Neural cell (in vitro differentiated cells): ENCODE results near the gene LYSMD1. TPM values are rescaled to one million over a fixed set of nuclear protein-coding genes. Genes with fewer than 3 reads are reported as not detected.

Source experiments
- H2AFZ ChIP-seq: fragments of 200-600, 300-800 bp; sonication (generic), shearing (Covaris generic); 2 replicates; pipeline ENCODE4 v1.6.0; 2014; ENCODE audit warnings: low read depth, mild to moderate bottlenecking, antibody characterized with exemption, low read length, moderate library complexity
- H3F3A ChIP-seq: fragments of 200-600 bp; shearing (Covaris generic); 2 replicates; pipeline ENCODE4 v1.6.1; 2016; ENCODE audit warnings: mild to moderate bottlenecking, moderate library complexity, mixed read lengths, antibody characterized with exemption, low read length; ENCODE audit not compliant: insufficient read depth, poor library complexity, severe bottlenecking
- H3K27ac ChIP-seq: fragments of 200-600, 300-800 bp; sonication (generic), shearing (Covaris generic); 2 replicates; pipeline ENCODE4 v1.5.1; 2014; ENCODE audit warnings: mild to moderate bottlenecking, low read length, moderate library complexity
- H3K27me3 ChIP-seq: fragments of 300-800, 200-600 bp; sonication (generic), shearing (Covaris generic); 2 replicates; pipeline ENCODE4 v1.6.0; 2014; ENCODE audit warnings: mild to moderate bottlenecking, low read depth, low read length, moderate library complexity; ENCODE audit not compliant: insufficient read depth
- H3K36me3 ChIP-seq: fragments of 300-800, 200-600 bp; sonication (generic), shearing (Covaris generic); 2 replicates; pipeline ENCODE4 v1.5.1; 2014; ENCODE audit warnings: mild to moderate bottlenecking, antibody characterized with exemption, low read length, moderate library complexity; ENCODE audit not compliant: insufficient read depth
- H3K4me2 ChIP-seq: fragments of 300-800, 200-600 bp; sonication (generic), shearing (Covaris generic); 2 replicates; pipeline ENCODE4 v1.6.0; 2014; ENCODE audit warnings: mild to moderate bottlenecking, low read length
- H3K4me3 ChIP-seq: fragments of 300-800, 200-600 bp; sonication (generic), shearing (Covaris generic); 2 replicates; pipeline ENCODE4 v1.5.1; 2014; ENCODE audit warnings: mild to moderate bottlenecking, low read length, moderate library complexity
- H3K79me2 ChIP-seq: fragments of 200-600 bp; shearing (Covaris generic); replicated peaks from 2 replicates; pipeline ENCODE4 v1.6.0; 2014; ENCODE audit warnings: mild to moderate bottlenecking, low read length, moderate library complexity; ENCODE audit not compliant: insufficient read depth
- H3K9ac ChIP-seq: fragments of 300-800, 200-600 bp; sonication (generic), shearing (Covaris generic); 2 replicates; pipeline ENCODE4 v1.6.1; 2016; ENCODE audit warnings: mild to moderate bottlenecking, low read length, mixed read lengths
- H3K9me2 ChIP-seq: fragments of 200-600 bp; shearing (Covaris generic); 2 replicates; pipeline ENCODE4 v1.6.1; 2016; ENCODE audit warnings: mild to moderate bottlenecking, low read length, mixed read lengths; ENCODE audit not compliant: insufficient read depth
- H3K9me3 ChIP-seq: fragments of 200-600, 300-800 bp; sonication (generic), shearing (Covaris generic); 2 replicates; pipeline ENCODE4 v1.6.1; 2016; ENCODE audit warnings: mild to moderate bottlenecking, mixed run types, low read length, moderate library complexity, mixed read lengths
- H4K20me1 ChIP-seq: fragments of 200-600 bp; shearing (Covaris generic); 2 replicates; pipeline ENCODE4 v1.6.1; 2016; ENCODE audit warnings: mild to moderate bottlenecking, mixed run types; ENCODE audit not compliant: insufficient read depth
- EP300 ChIP-seq: fragments of 450-650 bp; conservative IDR thresholded peaks from 2 replicates; pipeline ENCODE4 v1.6.1; 2014; ENCODE audit warnings: antibody characterized with exemption, mild to moderate bottlenecking, moderate library complexity; ENCODE audit not compliant: poor library complexity, severe bottlenecking
- EZH2 ChIP-seq: fragments of 200-600, 300-800 bp; shearing (Covaris generic), sonication (generic); IDR thresholded peaks from 2 replicates; pipeline ENCODE4 v1.6.1; 2014; ENCODE audit warnings: antibody characterized with exemption, low read length, borderline replicate concordance, mild to moderate bottlenecking; ENCODE audit not compliant: insufficient read depth, poor library complexity, severe bottlenecking
- MXI1 ChIP-seq: fragments of 450-650 bp; conservative IDR thresholded peaks from 2 replicates; pipeline ENCODE4 v1.6.1; 2014; ENCODE audit warnings: antibody characterized with exemption, mild to moderate bottlenecking; ENCODE audit not compliant: poor library complexity, severe bottlenecking
- POLR2AphosphoS5 ChIP-seq: IDR thresholded peaks from 2 replicates; pipeline ENCODE4 v1.6.1; 2012
- RAD21 ChIP-seq: fragments of 450-650 bp; conservative IDR thresholded peaks from 2 replicates; pipeline ENCODE4 v1.6.1; 2014; ENCODE audit warnings: antibody characterized with exemption, mild to moderate bottlenecking, moderate library complexity
- SMC3 ChIP-seq: fragments of 450-650 bp; conservative IDR thresholded peaks from 2 replicates; pipeline ENCODE4 v1.6.1; 2014; ENCODE audit warnings: antibody characterized with exemption, mild to moderate bottlenecking, moderate library complexity; ENCODE audit not compliant: poor library complexity
- TAF1 ChIP-seq: IDR thresholded peaks from 2 replicates; pipeline ENCODE4 v1.6.1; 2012; ENCODE audit warnings: low read depth
- polyA plus RNA-seq: library from polyadenylated mRNA; depleted of rRNA; stranded (reverse); fragments of >200 nt; gene quantifications from 2 replicates; pipeline ENCODE4 v1.2.3, GENCODE V29; 2014
- TF ChIP-seq, protein P1 (sequence below): fragments of 450-650 bp; IDR thresholded peaks from 2 replicates; pipeline ENCODE4 v1.5.1; 2014; ENCODE audit warnings: antibody characterized with exemption, mild to moderate bottlenecking, moderate library complexity; ENCODE audit not compliant: poor library complexity, severe bottlenecking
- TF ChIP-seq, protein P2 (sequence below): IDR thresholded peaks from 2 replicates; pipeline ENCODE4 v1.6.1; 2012; ENCODE audit warnings: borderline replicate concordance

LYSMD1 gene
- polyA plus RNA-seq, 1 donor from 2014 or later = 16.0 TPM

DNA sequence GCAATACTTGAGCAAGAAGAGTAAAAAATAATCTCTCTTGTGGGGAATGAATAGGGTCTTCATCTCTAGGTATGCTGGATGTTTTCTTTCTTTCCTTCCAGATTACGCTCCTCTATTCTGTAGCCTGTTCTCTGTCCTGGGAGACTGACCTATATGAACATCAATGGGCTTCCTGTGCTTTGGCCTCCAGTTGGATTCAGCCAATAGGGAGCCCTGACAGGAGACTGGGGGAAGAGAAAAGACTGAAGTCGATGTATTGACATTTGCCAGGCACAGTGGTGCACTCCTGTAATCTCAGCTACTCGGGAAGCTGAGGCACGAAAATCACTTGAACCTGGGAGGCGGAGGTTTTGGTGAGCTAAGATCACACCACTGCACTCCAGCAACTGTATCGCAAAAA lies 36.9 kb downstream of the LYSMD1 start:
- no peaks in the 10 kb centered on the region for H3K27me3 ChIP-seq
- no peak overlapping the region for H3K27ac ChIP-seq
- H2AFZ ChIP-seq = no peak overlapping the region
- no peaks in the 10 kb centered on the region for H3K9me2 ChIP-seq
- H3K79me2 ChIP-seq = no peaks in the 10 kb centered on the region
- no peaks in the 10 kb centered on the region for H3K9me3 ChIP-seq
- no peak overlapping the region for H3K9ac ChIP-seq
- TF ChIP-seq, protein P1, sequence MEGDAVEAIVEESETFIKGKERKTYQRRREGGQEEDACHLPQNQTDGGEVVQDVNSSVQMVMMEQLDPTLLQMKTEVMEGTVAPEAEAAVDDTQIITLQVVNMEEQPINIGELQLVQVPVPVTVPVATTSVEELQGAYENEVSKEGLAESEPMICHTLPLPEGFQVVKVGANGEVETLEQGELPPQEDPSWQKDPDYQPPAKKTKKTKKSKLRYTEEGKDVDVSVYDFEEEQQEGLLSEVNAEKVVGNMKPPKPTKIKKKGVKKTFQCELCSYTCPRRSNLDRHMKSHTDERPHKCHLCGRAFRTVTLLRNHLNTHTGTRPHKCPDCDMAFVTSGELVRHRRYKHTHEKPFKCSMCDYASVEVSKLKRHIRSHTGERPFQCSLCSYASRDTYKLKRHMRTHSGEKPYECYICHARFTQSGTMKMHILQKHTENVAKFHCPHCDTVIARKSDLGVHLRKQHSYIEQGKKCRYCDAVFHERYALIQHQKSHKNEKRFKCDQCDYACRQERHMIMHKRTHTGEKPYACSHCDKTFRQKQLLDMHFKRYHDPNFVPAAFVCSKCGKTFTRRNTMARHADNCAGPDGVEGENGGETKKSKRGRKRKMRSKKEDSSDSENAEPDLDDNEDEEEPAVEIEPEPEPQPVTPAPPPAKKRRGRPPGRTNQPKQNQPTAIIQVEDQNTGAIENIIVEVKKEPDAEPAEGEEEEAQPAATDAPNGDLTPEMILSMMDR = no peak
- TF ChIP-seq EZH2 = no peak
- no peak for TF ChIP-seq EP300
- TF ChIP-seq TAF1 = no peak
- TF ChIP-seq POLR2AphosphoS5 = no peak
- TF ChIP-seq RAD21 = no peak
- no peak for TF ChIP-seq MXI1
- TF ChIP-seq, protein P2, sequence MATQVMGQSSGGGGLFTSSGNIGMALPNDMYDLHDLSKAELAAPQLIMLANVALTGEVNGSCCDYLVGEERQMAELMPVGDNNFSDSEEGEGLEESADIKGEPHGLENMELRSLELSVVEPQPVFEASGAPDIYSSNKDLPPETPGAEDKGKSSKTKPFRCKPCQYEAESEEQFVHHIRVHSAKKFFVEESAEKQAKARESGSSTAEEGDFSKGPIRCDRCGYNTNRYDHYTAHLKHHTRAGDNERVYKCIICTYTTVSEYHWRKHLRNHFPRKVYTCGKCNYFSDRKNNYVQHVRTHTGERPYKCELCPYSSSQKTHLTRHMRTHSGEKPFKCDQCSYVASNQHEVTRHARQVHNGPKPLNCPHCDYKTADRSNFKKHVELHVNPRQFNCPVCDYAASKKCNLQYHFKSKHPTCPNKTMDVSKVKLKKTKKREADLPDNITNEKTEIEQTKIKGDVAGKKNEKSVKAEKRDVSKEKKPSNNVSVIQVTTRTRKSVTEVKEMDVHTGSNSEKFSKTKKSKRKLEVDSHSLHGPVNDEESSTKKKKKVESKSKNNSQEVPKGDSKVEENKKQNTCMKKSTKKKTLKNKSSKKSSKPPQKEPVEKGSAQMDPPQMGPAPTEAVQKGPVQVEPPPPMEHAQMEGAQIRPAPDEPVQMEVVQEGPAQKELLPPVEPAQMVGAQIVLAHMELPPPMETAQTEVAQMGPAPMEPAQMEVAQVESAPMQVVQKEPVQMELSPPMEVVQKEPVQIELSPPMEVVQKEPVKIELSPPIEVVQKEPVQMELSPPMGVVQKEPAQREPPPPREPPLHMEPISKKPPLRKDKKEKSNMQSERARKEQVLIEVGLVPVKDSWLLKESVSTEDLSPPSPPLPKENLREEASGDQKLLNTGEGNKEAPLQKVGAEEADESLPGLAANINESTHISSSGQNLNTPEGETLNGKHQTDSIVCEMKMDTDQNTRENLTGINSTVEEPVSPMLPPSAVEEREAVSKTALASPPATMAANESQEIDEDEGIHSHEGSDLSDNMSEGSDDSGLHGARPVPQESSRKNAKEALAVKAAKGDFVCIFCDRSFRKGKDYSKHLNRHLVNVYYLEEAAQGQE = no peak
- no peak for TF ChIP-seq SMC3
- no peaks in the 10 kb centered on the region for H3F3A ChIP-seq
- no peaks in the 10 kb centered on the region for H3K36me3 ChIP-seq
- no peak overlapping the region for H3K4me2 ChIP-seq
- no peaks in the 10 kb centered on the region for H4K20me1 ChIP-seq
- H3K4me3 ChIP-seq = no peak overlapping the region

GRCh38 chr1:151124763-151125403 lies 40.8 kb downstream of the LYSMD1 start:
- no peak overlapping the region for H2AFZ ChIP-seq
- H3K9me3 ChIP-seq = no peaks in the 10 kb centered on the region
- no peak for TF ChIP-seq RAD21
- no peaks in the 10 kb centered on the region for H3K79me2 ChIP-seq
- no peak overlapping the region for H3K9ac ChIP-seq
- H3K27ac ChIP-seq = no peak overlapping the region
- no peaks in the 10 kb centered on the region for H3K36me3 ChIP-seq
- no peaks in the 10 kb centered on the region for H3K9me2 ChIP-seq
- no peak overlapping the region for H3K4me3 ChIP-seq
- no peaks in the 10 kb centered on the region for H4K20me1 ChIP-seq
- H3F3A ChIP-seq = no peaks in the 10 kb centered on the region
- H3K27me3 ChIP-seq = no peaks in the 10 kb centered on the region
- H3K4me2 ChIP-seq = no peak overlapping the region
